ENCODE results near the gene DGKI.

The DGKI gene

DNA sequence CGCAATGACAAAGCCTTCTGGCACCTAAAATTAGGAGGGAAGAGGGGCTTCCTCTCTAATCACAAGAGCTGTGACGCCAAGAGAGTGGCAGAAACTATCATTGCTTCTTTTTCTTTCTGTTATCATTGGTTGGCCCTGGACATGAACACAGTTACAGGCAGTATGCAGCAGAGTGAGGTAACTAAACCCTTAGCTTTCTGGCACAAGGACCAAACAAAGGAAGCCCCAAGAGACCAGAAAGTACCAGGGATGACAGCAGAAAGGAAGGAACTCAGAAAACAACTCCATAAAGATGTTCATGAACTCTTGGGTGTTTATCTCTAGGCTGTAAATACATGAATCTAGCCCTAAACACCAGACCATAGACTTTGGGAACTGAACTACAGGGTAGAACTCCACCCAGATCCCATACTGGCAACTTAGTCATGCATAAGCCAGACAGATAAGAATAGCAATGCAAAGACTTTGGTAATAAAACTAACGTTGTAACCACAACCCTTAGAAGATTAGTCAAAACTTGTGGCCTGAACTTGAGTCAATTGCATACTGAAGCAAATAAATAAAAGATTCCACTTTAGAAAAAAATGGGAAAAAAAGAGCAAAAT is 307.6 kb downstream of the DGKI start:
- no peak for DNase-seq (ENCODE audit: low read depth in 2 of 2)

DNA sequence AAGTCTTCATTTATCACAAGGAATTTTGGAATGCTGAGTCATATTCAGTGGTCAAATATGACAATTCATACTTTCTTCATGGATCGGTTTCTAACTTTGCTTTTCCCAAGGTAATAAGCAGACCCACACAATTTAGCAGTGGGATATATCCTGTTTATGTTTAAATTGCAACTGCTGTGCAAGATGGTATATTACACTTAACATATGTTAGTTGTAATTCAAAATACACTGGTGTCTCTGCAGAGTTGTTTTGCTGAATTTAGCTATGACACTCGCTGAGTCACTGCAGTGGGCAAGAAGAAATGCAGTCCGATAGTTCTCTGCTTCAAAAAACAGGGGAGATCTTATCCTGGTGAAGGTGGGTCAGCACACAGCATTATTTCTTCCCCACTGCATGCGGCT is 308.4 kb downstream of the DGKI start:
- no peak for DNase-seq (ENCODE audit: low read depth in 2 of 2)

DNA sequence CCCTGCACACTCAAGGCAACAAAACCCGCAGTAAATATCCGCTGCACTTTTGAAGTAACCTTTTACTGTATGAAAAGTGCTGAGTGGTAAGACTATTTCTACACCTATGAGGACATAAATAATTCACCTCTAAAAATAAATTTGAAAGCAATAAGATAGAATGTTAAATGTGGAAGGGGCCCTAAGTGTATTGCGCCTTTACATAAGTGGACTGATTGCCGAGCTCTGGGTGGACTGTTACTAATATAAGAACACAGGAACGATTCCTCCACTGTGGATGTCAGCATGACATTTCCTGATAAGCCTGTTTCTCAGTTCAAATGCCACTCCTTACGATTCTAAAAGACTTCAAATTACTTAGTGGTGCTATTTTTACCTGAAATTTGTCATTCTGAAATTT is 311.2 kb downstream of the DGKI start:
- DNase-seq (ENCODE audit: low read depth in 2 of 2): no peak

DNA sequence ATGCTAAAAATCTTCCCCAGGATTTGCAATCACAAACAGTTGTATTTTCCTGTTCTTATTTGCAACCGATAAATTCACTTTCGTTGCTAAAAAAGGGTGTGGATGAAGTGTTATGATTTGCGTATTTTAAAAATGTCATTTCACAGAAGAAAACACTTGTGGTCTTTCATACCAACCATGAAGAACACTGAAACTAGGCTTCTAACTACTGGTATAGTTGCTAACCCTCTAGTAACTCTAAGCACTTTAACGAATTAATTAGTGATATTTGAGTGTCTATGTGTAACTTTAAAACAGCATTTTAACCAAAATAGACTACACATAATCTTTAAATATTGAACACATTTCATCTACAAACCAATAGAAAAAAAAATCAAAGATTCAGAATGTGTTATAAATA is 315.1 kb downstream of the DGKI start:
- DNase-seq (ENCODE audit: low read depth in 2 of 2): no peak

DNA sequence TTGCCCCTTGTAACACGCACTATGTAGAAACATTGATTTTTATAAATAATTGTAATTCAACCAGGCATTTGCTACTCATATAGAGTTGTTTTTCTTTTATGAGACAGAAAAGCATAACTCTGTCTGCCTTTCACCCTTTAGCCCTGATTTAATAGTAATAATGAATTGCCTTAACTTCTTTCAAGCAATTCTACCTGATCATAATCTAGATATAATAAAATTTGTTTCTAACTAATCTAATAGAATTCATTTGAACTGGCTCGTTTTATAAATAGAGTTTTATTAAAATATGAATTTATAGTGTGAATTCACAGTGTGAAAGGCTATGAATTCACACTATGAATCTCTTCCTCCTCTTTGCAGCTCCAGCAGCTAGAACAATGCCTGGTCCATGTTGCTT is 319.1 kb downstream of the DGKI start:
- DNase-seq (ENCODE audit: low read depth in 2 of 2): no peak

GRCh38 chr7:137523171-137523570 is 323.6 kb downstream of the DGKI start:
- no peak for DNase-seq (ENCODE audit: low read depth in 2 of 2)

DNA sequence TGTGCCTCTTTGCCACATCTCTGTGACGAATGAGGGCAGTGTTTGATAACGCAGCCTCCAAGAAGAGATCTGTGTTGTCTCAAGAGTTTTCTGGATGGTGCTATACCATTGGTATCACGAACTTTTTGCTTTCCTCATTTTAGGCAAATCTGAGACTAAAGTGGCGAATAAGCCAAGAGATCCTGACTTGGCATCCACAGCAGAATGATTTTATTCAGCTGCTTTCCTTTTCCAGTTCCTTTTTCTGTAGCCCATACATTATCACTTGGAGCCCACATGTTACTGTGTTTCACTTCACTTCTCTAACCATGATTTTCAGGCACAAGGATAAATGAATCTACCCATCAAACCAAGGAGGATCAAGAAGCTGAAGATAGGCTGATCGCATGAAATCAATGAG is 325.3 kb downstream of the DGKI start:
- DNase-seq (ENCODE audit: low read depth in 2 of 2): no peak

- DNase-seq (ENCODE audit: low read depth in 2 of 2): no peak
Observed at GRCh38 chr7:137519947-137520346, 326.8 kb downstream of the DGKI start.

DNA sequence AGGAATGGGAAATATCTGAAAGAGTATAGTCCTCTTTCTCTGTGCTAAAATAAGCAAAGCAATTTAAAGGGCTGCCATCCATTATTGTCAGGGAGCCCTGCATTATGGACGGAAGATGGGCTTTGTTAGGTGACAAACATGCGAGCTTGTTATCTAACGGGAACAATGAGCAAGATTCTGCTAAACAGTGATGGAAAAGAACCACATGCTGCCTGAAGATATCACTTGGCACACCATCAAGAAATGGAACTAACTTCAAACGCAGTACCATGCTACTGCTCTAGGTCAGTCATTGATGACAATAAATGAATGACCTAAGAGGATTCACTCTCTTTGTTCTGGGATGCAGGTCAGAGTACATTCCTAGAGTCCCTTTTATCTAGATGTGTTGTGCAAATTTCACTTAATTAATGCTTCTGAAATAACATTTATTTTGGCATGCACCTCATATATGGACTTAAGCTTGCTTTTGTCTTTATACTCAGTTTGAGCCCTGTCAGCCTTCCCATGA is 327.5 kb downstream of the DGKI start:
- DNase-seq (ENCODE audit: low read depth in 2 of 2): no peak

DNA sequence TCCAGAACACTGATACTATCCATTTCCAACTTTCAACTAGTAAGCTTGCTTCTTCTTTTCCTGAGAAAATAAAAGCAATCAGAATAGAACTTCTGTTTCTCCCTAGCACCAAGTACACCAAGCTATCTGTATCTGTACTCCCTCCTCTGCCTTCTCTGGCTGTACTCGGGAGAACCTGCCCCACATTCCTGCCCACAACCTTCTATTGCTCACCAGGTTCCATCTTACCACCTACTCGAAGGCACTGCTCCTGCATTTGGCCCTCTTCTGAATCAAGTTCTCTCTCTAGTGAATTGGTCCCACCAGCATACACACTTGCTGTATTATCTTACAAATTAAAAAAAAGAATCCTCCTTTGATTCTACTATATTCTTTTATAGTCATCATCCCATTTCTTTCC is 333.7 kb downstream of the DGKI start:
- DNase-seq (ENCODE audit: low read depth in 2 of 2): no peak

DNA sequence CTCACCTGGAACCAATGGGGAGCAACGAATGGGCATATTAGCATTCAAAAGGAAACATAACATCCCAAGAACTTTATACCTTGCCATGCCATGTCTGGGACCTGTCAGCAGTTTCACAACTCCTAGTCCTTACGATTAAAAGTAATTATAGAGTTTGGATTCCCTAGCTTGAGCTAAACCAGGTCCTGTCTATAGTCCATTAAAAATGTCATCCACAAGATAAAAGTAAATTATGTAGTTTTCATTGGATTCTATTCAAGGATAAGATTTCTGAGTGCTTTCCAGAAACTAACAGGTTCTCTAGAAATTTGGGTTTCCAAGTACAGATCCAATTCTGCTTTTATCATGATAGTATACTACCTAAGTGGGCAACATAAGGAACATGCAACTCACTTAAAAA is 339.7 kb downstream of the DGKI start:
- no peak for DNase-seq (ENCODE audit: low read depth in 2 of 2)

DNA sequence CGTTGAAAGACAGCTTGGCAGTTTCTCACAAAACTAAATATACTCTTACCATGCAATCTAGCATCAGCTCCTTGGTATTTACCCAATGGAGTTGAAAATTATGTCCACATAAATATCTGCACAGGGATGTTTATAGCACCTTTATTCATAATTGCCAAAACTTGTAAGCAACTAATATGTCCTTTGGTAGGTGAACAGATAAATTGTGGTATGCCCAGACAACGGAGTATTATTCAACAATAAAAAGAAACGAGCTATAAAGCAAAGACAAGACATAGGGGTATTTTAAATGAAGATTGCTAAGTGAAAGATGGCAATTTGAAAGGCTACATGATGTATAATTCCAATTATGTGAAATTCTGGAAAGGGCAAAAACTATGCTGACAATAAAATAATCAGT is 340.7 kb downstream of the DGKI start:
- DNase-seq (ENCODE audit: low read depth in 2 of 2): no peak

GRCh38 chr7:137501562-137501961 is 345.2 kb downstream of the DGKI start:
- DNase-seq (ENCODE audit: low read depth in 2 of 2): no peak

GRCh38 chr7:137492889-137493288 is 353.9 kb downstream of the DGKI start:
- DNase-seq (ENCODE audit: low read depth in 2 of 2): no peak

GRCh38 chr7:137489880-137490279 is 356.9 kb downstream of the DGKI start:
- DNase-seq (ENCODE audit: low read depth in 2 of 2): no peak

DNA sequence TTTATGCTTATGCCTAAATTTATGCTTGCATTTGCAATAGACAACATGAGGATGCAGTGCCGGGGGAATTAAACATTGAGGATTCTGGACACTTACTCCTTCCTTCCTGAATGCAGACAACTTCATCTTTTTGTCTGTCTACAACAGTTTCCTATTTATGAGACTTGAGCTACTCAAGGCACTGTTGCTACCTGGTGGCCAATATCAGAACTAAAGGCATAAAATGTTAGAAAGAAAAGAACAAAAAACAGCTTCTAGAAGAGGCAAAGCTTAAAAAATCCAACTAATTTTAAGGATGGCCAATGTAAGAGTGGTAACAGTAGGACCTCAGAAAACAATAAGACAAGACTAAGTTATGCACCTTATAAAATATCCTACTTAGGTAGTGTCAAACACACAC is 358.7 kb downstream of the DGKI start:
- DNase-seq (ENCODE audit: low read depth in 2 of 2): no peak

- DNase-seq (ENCODE audit: low read depth in 2 of 2): no peak
Observed at GRCh38 chr7:137485818-137486217, 361.0 kb downstream of the DGKI start.

DNA sequence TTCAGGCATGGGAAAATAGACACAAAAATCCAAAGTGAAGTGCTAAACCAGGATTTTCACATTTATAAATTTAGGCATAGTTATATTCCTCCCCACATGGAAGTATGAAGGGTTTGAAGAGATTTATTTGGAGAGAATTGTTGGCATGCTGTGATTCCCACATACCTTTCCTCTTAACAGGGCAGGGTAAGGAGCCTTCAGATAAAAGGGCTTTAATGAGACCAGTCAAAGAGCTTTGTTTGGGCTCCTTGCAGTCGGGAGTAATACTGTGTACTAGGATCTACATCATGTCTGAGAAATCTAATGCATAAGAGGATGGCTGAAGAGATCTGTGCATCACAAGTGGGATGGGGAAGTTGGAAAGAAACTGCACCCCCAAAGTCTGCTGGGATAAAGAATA is 362.4 kb downstream of the DGKI start:
- DNase-seq (ENCODE audit: low read depth in 2 of 2): no peak

DNA sequence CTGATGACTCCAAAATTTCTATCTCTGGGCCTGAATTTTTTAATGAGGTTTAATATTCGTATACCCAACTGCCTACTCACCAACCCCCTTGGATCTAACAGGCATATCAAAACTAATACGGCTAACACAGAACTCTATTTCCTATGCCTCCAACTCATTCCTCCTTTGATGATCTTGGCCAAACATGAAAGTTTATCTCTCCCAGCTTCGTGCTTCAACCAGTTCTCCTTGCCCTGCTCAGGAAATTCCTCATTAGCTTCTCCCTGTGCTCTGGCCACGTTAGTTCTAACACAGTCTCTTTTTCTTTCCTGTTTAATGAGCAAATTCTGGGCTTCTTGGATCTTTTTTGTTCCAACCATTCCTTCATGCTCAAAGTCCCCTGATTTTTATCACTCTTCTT is 364.3 kb downstream of the DGKI start:
- DNase-seq (ENCODE audit: low read depth in 2 of 2): no peak

DNA sequence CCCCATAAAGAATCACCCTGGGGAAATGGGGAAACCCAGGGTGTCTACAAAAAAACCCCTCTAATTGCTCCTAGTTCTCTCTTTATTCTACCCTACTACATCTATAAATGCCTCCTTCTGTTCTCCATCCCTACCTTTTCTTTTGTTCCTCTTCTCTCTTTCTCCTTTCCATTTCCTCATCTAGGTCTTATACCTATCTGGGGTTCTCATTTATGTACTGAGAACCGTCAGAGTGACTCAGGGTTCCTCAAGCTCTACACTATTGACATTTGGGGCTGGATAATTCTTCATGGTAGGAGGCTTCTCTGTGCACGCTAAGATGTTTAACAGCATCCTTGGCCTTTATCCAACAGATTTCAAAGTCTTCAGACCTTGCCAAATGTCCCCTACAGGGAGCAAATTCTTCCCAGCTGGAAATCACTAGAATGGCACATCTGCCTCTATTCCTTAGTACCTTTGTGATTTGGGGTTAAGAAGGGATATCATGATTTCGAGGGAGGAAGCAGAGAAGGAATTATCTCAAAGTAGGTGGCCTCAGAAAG is 365.9 kb downstream of the DGKI start:
- no peak for DNase-seq (ENCODE audit: low read depth in 2 of 2)

- DNase-seq (ENCODE audit: low read depth in 2 of 2): no peak
Observed at GRCh38 chr7:137480401-137480800, 366.4 kb downstream of the DGKI start.

GRCh38 chr7:137476937-137477336 is 369.8 kb downstream of the DGKI start:
- no peak for DNase-seq (ENCODE audit: low read depth in 2 of 2)

DNA sequence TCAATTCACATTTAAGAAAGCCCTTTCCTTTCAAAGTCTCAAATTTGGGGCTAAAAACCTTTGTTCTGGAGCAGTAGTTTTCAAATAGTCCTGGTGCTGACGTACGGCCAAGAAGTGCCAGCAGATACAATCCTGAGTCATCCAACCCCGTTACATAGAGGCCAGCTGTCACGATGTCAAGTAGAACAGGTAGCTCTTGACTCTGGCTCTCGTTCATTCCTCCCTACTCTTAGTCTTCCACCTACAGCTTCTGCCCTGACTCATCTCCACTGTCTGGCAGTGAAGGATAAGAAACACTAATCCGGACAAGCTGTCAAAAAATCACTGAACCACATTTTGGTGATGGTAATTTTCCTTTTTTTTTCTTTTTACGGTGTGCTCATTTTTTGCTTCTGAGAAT is 370.8 kb downstream of the DGKI start:
- no peak for DNase-seq (ENCODE audit: low read depth in 2 of 2)

GRCh38 chr7:137474540-137475026 is 372.2 kb downstream of the DGKI start:
- DNase-seq (ENCODE audit: low read depth in 2 of 2): no peak
